Subcutaneous adipose tissue (tissue), 4 donors: ENCODE measurements around the gene BICD1. TPM values are rescaled to one million over a fixed set of nuclear protein-coding genes. Genes with fewer than 3 reads are reported as not detected.

Experiments used
- total RNA-seq, 4 donors: library from RNA; depleted of rRNA; stranded (reverse); fragments of >200 nt; gene quantifications; one replicate each; pipeline ENCODE4 v1.1.0, GENCODE V29; 2016
- TF ChIP-seq, protein P1 (sequence below): fragments of 450-650 bp; IDR thresholded peaks from one replicate; pipeline ENCODE4 v1.5.1; 2016; ENCODE audit warnings: low read depth, mild to moderate bottlenecking, control low read depth, antibody characterized with exemption, moderate library complexity

Gene BICD1
- total RNA-seq, 4 donors from 2014 or later: 8.2 to 9.6 (median 9.2) TPM

DNA sequence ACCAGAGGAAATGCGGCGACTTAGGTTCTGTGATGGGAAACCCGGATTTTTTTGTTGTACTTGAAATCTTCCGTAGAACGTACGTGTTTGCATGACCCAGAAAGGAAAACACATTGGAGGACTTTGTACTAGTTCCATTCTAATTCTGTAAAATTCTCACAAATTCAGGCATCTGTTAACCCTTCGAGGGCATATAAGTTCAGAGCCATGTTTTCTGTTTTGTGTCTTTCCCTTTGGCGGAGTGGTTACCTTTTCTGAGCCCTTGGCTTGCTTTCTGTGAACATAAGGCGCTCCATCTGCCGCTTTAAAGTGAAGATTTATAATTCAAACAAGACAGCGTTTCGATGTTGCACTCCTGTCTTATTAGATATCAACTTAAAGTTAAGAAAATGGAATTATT is 34.2 kb downstream of the BICD1 start:
- TF ChIP-seq, protein P1, sequence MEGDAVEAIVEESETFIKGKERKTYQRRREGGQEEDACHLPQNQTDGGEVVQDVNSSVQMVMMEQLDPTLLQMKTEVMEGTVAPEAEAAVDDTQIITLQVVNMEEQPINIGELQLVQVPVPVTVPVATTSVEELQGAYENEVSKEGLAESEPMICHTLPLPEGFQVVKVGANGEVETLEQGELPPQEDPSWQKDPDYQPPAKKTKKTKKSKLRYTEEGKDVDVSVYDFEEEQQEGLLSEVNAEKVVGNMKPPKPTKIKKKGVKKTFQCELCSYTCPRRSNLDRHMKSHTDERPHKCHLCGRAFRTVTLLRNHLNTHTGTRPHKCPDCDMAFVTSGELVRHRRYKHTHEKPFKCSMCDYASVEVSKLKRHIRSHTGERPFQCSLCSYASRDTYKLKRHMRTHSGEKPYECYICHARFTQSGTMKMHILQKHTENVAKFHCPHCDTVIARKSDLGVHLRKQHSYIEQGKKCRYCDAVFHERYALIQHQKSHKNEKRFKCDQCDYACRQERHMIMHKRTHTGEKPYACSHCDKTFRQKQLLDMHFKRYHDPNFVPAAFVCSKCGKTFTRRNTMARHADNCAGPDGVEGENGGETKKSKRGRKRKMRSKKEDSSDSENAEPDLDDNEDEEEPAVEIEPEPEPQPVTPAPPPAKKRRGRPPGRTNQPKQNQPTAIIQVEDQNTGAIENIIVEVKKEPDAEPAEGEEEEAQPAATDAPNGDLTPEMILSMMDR: no peak

DNA sequence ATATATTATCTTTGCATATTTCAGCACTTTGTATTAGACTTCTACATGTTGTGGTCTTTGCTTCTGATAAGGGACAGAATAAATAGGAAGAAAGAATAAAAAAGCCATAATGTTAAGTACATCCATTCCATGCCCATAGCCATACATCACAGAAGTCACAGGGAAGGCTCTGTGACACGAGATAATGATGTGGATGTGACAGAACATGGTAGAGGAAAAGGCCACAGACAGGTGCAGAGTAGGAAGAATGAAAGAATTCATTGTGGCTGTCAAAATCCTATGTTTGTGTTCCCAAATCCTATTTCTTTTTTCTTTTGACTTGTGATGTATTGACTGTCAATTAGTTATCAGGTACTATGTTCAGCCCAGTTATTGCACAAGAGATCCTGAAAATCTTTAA is 38.4 kb downstream of the BICD1 start:
- TF ChIP-seq, protein P1: no peak

DNA sequence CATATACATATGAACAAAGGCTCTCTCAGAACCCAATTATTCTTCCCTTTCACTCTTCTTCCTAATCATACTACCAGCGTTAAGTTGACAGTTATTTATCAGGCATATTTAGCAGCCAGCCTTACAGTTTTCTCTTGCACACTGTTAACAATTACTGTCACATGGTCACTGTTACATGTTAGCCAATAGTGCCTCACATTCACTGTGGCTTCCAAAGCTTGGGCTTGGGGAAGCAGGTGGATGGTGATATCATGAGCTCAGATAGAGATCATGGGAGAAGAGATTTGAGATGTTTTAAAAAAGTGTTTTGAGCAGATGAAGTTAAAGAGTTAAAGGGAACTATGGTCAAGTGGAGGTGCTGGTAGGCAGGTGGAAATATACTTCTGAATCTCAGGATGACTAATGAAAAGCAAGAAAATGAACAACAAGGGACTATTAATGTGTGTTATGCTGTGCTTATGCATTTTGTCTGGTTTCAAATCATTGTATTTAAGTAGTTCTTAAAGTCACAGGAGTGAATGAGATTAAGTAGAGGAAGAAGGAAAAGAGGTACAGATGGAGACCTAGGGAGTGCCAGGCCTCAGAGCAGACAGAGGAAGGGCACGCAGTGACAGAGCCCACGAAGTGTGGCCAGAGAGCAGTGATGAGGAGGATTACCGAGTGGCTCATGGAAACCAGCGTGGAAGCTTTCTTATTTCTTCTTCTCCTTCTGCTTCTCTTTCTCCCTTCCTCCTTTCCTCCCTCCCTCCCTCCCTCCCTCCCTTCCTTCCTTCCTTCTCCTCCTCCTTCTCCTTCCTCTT is 39.6 kb downstream of the BICD1 start:
- TF ChIP-seq, protein P1: no peak

DNA sequence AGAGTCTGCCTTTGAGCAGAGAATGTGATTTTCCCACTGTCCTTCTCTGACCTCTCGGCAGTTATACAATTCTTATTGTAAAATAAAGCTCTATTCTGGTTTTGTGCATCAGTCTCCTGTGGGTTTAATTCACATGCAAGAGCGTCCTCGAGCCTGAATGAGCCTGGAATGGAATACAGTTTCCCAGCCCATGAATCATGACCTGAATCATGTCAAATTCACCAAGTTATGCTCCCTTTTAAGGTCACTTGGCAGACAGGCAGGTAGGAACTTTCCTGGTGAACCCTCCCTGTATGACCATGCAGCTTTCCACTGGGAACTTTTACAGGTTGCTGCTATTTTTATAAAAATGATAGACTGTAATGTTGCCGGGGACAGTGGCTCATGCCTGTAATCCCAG is 41.7 kb downstream of the BICD1 start:
- TF ChIP-seq, protein P1: no peak

DNA sequence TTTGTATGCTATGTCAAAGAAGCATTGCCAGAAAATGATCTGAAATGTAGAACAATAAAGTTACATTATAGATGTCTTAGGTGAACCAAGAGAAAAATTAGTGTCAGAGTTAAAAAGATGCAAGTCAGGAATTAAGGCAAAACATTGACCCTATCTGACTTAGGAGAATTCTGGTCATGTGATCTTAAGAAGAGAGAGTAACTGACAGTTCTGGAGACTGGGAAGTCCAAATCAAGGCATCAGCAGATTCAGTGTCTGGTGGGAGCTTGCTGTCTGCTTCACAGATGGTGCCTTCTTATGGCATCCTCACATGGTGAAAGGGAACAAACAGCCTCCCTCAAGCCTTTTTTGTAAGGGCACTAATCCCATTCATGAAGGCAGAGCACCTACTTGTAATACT is 42.8 kb downstream of the BICD1 start:
- TF ChIP-seq, protein P1: no peak

DNA sequence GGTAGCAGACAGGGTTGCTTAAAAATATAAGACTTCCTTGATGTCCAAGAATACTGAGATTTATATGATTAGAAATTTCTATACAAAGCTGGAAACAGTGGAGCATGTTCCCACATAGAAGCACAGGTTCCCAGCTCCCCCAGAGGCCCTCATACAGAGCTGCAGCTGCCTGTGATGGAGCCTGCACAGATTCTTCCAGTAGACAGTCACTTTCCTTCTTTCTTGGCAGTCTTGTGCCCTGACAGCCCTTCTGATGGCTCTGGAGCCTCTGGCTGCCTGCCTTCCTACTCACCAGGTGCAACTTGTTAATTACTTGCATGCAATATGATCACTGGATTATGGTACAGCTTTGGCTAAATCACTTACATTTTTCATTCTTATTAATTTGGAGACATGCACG is 44.4 kb downstream of the BICD1 start:
- TF ChIP-seq, protein P1: no peak

DNA sequence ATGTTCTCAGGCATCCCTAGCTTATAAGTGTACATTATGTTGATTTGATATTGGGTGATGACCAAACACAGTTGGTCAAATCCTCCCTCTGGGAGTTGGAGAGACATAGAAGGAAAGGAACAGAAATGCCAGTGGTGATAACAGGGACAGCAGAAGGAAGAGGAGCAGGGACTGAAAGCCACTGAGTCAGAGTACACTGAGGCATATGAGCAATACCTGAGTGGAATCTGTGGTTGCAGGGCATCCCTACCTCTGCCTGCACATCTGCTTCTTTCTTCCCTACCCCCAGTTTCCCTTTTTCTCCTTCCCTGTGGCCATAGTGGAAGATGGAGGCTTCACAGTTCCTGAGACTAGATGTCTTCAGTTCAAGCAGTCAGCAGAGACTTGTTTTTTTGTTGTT is 44.9 kb downstream of the BICD1 start:
- TF ChIP-seq, protein P1: no peak
